T-cell (primary cell): ENCODE results near the gene LAMA3. TPM values are rescaled to one million over a fixed set of nuclear protein-coding genes. Genes with fewer than 3 reads are reported as not detected.
A peak's percentile ranks its signal among the peaks of the same experiment; 100 is the strongest.

Experiments used
- ATAC-seq, 4 experiments: fragments of 200-7000 bp in 3 of 4; fragments of 150-1000 bp in 1 of 4; cut with Tn5 transposase; replicated peaks in 1 of 4; 1 replicate in 3 of 4; 2 replicates in 1 of 4; pipeline ENCODE4 v1.10.0; 2021; ENCODE audit warnings: moderate library complexity in 3 of 4, mild to moderate bottlenecking in 2 of 4, moderate number of reproducible peaks in 1 of 4
- CTCF ChIA-PET, 2 donors: fragments of 300-600 bp; sonication (Branson Sonifier 250); formaldehyde crosslinking; loops; one replicate each; lab custom pipeline; 2022; ENCODE audit warnings: antibody characterized with exemption in 2 of 2; lab: Charles Lee
- POLR2A ChIA-PET, 2 donors: fragments of 300-600 bp; sonication (Branson Sonifier 250); formaldehyde crosslinking; loops; one replicate each; lab custom pipeline; 2022; ENCODE audit warnings: antibody characterized with exemption in 2 of 2; lab: Charles Lee
- DNase-seq, 35 experiments: peaks; one replicate each; pipeline versions ENCODE4 v3.0.0 to v3.0.0-alpha.2; 2013 to 2023
- H3K27ac ChIP-seq: one replicate; pipeline ENCODE4 v1.5.1; 2013; ENCODE audit warnings: low read length
- H3K27me3 ChIP-seq, 2 experiments: replicated peaks in 1 of 2; 1 replicate in 1 of 2; 2 replicates in 1 of 2; pipeline versions ENCODE4 v1.6.1 to v1.7.0; 2013; ENCODE audit warnings: low read length in 1 of 2, mixed read lengths in 1 of 2; ENCODE audit not compliant: control insufficient read depth in 2 of 2, insufficient read depth in 2 of 2; ENCODE audit errors: extremely low read depth in 1 of 2
- H3K36me3 ChIP-seq, 2 donors: 1 replicate in 1 of 2; 2 replicates in 1 of 2; pipeline versions ENCODE4 v1.6.1 to v1.7.0; 2013; ENCODE audit warnings: low read length in 1 of 2; ENCODE audit not compliant: control insufficient read depth in 2 of 2, insufficient read depth in 1 of 2; ENCODE audit errors: extremely low read depth in 1 of 2
- H3K4me1 ChIP-seq, 2 experiments: 1 replicate in 1 of 2; 2 replicates in 1 of 2; pipeline versions ENCODE4 v1.6.1 to v1.7.0; 2013; ENCODE audit warnings: low read length in 2 of 2, mixed read lengths in 1 of 2; ENCODE audit not compliant: insufficient read depth in 2 of 2, control insufficient read depth in 1 of 2; ENCODE audit errors: extremely low read depth in 1 of 2
- H3K4me3 ChIP-seq, 2 donors: 1 replicate in 1 of 2; 2 replicates in 1 of 2; pipeline versions ENCODE4 v1.5.1 to v1.7.0; 2013; ENCODE audit warnings: mild to moderate bottlenecking in 2 of 2, low read length in 1 of 2, moderate library complexity in 1 of 2; ENCODE audit not compliant: control insufficient read depth in 1 of 2; ENCODE audit errors: extremely low read depth in 1 of 2
- H3K9me3 ChIP-seq: 2 replicates; pipeline ENCODE4 v1.7.0; 2013
- H3K27ac Mint-ChIP-seq, 2 donors: one replicate each; pipeline ENCODE4 v1.8.0; 2020 to 2021; ENCODE audit warnings: mild to moderate bottlenecking in 2 of 2, mixed read lengths in 2 of 2
- H3K27me3 Mint-ChIP-seq, 2 donors: one replicate each; pipeline ENCODE4 v1.8.0; 2021 to 2022; ENCODE audit warnings: mixed read lengths in 2 of 2
- H3K36me3 Mint-ChIP-seq: one replicate; pipeline ENCODE4 v1.8.0; 2021; ENCODE audit warnings: mixed read lengths
- H3K4me1 Mint-ChIP-seq, 3 donors: one replicate each; pipeline ENCODE4 v1.8.0; 2020 to 2022; ENCODE audit warnings: mixed read lengths in 3 of 3, mild to moderate bottlenecking in 1 of 3
- H3K4me3 Mint-ChIP-seq, 3 donors: one replicate each; pipeline ENCODE4 v1.8.0; 2020 to 2022; ENCODE audit warnings: mild to moderate bottlenecking in 3 of 3, mixed read lengths in 3 of 3, moderate library complexity in 3 of 3
- H3K9me3 Mint-ChIP-seq, 3 donors: one replicate each; pipeline ENCODE4 v1.8.0; 2020 to 2022; ENCODE audit warnings: mixed read lengths in 3 of 3
- WGBS: methylation state at CpG from one replicate; pipeline ENCODE4 v1.1.5; 2013; ENCODE audit warnings: missing lambda C conversion rate; ENCODE audit not compliant: insufficient coverage; 5-methylcytosine and 5-hydroxymethylcytosine counted together
- total RNA-seq, 35 experiments: library from RNA in 6 of 35; stranded (reverse) in 6 of 35; fragments of 120-200 nt in 1 of 35; gene quantifications; one replicate each; pipeline versions ENCODE4 v1.2.1 to v1.2.4 and lab custom pipeline; 2013 to 2026

The LAMA3 gene
- total RNA-seq, 5 donors from 2014 or later (not counting 1 experiment from before 2014, with no cell fraction given): 0.20 to 0.44 (median 0.26) TPM; not detected in 2

- Mint-ChIP-seq H3K27me3 (peaks cover 15 to 25% of the 10 kb centered on the region in 2 donors), H3K4me1 (peaks cover 21 to 22% (median 22%) of the 10 kb centered on the region in 3 donors), H3K9me3 (no peaks in the 10 kb centered on the region), H3K36me3 (no peaks in the 10 kb centered on the region), H3K27ac (no peak overlapping the region), H3K4me3 (no peak overlapping the region)
- H3K27ac ChIP-seq: no peak overlapping the region
- no peaks in the 10 kb centered on the region for H3K9me3 ChIP-seq
- peaks cover 0 to 27% of the 10 kb centered on the region in 2 experiments for H3K27me3 ChIP-seq
- H3K4me1 ChIP-seq: peaks cover 10 to 20% of the 10 kb centered on the region in 2 experiments
- ATAC-seq: no peak
- H3K4me3 ChIP-seq: no peak overlapping the region
- POLR2A ChIA-PET: no interaction called here
- H3K36me3 ChIP-seq: no peaks in the 10 kb centered on the region
- CTCF ChIA-PET: no interaction called here
- 72% methylated on average over 3 of the region's 5 CpGs for WGBS
- DNase-seq: no peak
Measured at GRCh38 chr18:23658285-23658684, 31.0 kb upstream of the LAMA3 start.

- no peak overlapping the region for H3K27ac ChIP-seq
- DNase-seq (peak in 2 of 35 experiments; percentile 3 to 24), ATAC-seq (peak in 2 of 4 experiments; percentile 2 to 11)
- Mint-ChIP-seq H3K9me3 (no peaks in the 10 kb centered on the region), H3K4me1 (peaks cover 24 to 32% (median 31%) of the 10 kb centered on the region in 3 donors), H3K36me3 (no peaks in the 10 kb centered on the region), H3K4me3 (peak overlapping the region; percentile 73 to 84 (median 78)), H3K27me3 (peaks cover 15 to 26% of the 10 kb centered on the region in 2 donors), H3K27ac (no peak overlapping the region)
- peaks cover 0 to 25% of the 10 kb centered on the region in 2 experiments for H3K27me3 ChIP-seq
- WGBS: 36% methylated on average over 3 of the region's 9 CpGs
- no peaks in the 10 kb centered on the region for H3K9me3 ChIP-seq
- peaks cover 11 to 22% of the 10 kb centered on the region in 2 experiments for H3K4me1 ChIP-seq
- ChIA-PET POLR2A (no interaction called here), CTCF (interaction anchor here in 1 of 2 donors (0.6 kb wide), 1 partner anchor 458 kb away, joined by 3 read pairs; no protein-coding TSS in a partner anchor)
- no peaks in the 10 kb centered on the region for H3K36me3 ChIP-seq
- peak overlapping the region; percentile 49 to 62 for H3K4me3 ChIP-seq
Measured at GRCh38 chr18:23661735-23662308, 27.4 kb upstream of the LAMA3 start.

- Histone ChIP-seq H3K27ac (no peak within 1 kb of the TSS), H3K36me3 (no peaks in the 10 kb centered on the region), H3K27me3 (peaks cover 0 to 21% of the 10 kb centered on the region in 2 experiments), H3K4me1 (peaks cover 11 to 22% of the 10 kb centered on the region in 2 experiments), H3K9me3 (no peaks in the 10 kb centered on the region), H3K4me3 (peak within 1 kb of the TSS; percentile 49 to 65)
- Mint-ChIP-seq H3K36me3 (no peaks in the 10 kb centered on the region), H3K9me3 (no peaks in the 10 kb centered on the region), H3K4me1 (peaks cover 24 to 32% (median 31%) of the 10 kb centered on the region in 3 donors), H3K27ac (peak within 1 kb of the TSS; percentile 61 to 69), H3K4me3 (peak within 1 kb of the TSS; percentile 84), H3K27me3 (peaks cover 15 to 26% of the 10 kb centered on the region in 2 donors)
- CTCF ChIA-PET: interaction anchor here in 1 of 2 donors (0.6 kb wide), 2 partner anchors 14 to 457 kb away, joined by 3 read pairs; no protein-coding TSS in a partner anchor
- POLR2A ChIA-PET: interaction anchor here in 1 of 2 donors (0.6 kb wide), 1 partner anchor 200 kb away, joined by 3 read pairs; no protein-coding TSS in a partner anchor
- peak; percentile 10 to 61 (median 36) for DNase-seq
- 1% methylated on average over 64 of the region's 86 CpGs for WGBS
- ATAC-seq: peak; percentile 66 to 89 (median 86)
Measured at GRCh38 chr18:23662309-23663263, 26.7 kb upstream of the LAMA3 start, which contains the start of gene ANKRD29. Gene ANKRD29, minus strand, starts transcription at chr18:23662911. Its CDS starts 181 bp downstream, at chr18:23662730.

- no peak for ATAC-seq
- Histone ChIP-seq H3K4me1 (peaks cover 11 to 22% of the 10 kb centered on the region in 2 experiments), H3K4me3 (no peak overlapping the region), H3K36me3 (no peaks in the 10 kb centered on the region), H3K27ac (no peak overlapping the region), H3K9me3 (no peaks in the 10 kb centered on the region), H3K27me3 (peaks cover 0 to 16% of the 10 kb centered on the region in 2 experiments)
- Mint-ChIP-seq H3K36me3 (no peaks in the 10 kb centered on the region), H3K4me1 (peaks cover 24 to 32% (median 31%) of the 10 kb centered on the region in 3 donors), H3K4me3 (no peak overlapping the region), H3K9me3 (no peaks in the 10 kb centered on the region), H3K27me3 (peaks cover 8 to 18% of the 10 kb centered on the region in 2 donors), H3K27ac (no peak overlapping the region)
- POLR2A ChIA-PET: no interaction called here
- 73% methylated on average over 5 of the region's 6 CpGs for WGBS
- CTCF ChIA-PET: no interaction called here
- DNase-seq: no peak
Measured at GRCh38 chr18:23664674-23665073, 24.6 kb upstream of the LAMA3 start.

GRCh38 chr18:23667114-23667513 lies 22.1 kb upstream of the LAMA3 start:
- CTCF ChIA-PET: no interaction called here
- peaks cover 10 to 18% (median 17%) of the 10 kb centered on the region in 3 donors for H3K4me1 Mint-ChIP-seq
- H3K27ac ChIP-seq: no peak overlapping the region
- no peak for DNase-seq
- H3K36me3 Mint-ChIP-seq: no peaks in the 10 kb centered on the region
- no peak for ATAC-seq
- H3K27ac Mint-ChIP-seq: no peak overlapping the region
- no peaks in the 10 kb centered on the region for H3K9me3 ChIP-seq
- POLR2A ChIA-PET: no interaction called here
- WGBS: no CpG with 5 or more reads among the region's 1 CpG
- H3K27me3 ChIP-seq: peaks cover 0 to 4% of the 10 kb centered on the region in 2 experiments
- H3K4me1 ChIP-seq: peaks cover 5 to 10% of the 10 kb centered on the region in 2 experiments
- no peaks in the 10 kb centered on the region for H3K36me3 ChIP-seq
- no peaks in the 10 kb centered on the region for H3K9me3 Mint-ChIP-seq
- H3K4me3 Mint-ChIP-seq: no peak overlapping the region
- H3K27me3 Mint-ChIP-seq: peaks cover 0 to 9% of the 10 kb centered on the region in 2 donors
- no peak overlapping the region for H3K4me3 ChIP-seq

GRCh38 chr18:23668731-23669130 lies 20.5 kb upstream of the LAMA3 start:
- H3K4me3 Mint-ChIP-seq: no peak overlapping the region
- 76% methylated on average over 2 of the region's 4 CpGs for WGBS
- DNase-seq (no peak), ATAC-seq (no peak)
- Histone ChIP-seq H3K27me3 (peaks cover 0 to 3% of the 10 kb centered on the region in 2 experiments), H3K4me3 (no peak overlapping the region), H3K9me3 (no peaks in the 10 kb centered on the region), H3K27ac (no peak overlapping the region), H3K4me1 (no peaks in the 10 kb centered on the region), H3K36me3 (no peaks in the 10 kb centered on the region)
- no peaks in the 10 kb centered on the region for H3K36me3 Mint-ChIP-seq
- CTCF ChIA-PET: no interaction called here
- H3K9me3 Mint-ChIP-seq: no peaks in the 10 kb centered on the region
- peaks cover 3 to 6% of the 10 kb centered on the region in 2 donors for H3K27me3 Mint-ChIP-seq
- POLR2A ChIA-PET: no interaction called here
- no peak overlapping the region for H3K27ac Mint-ChIP-seq
- peaks cover 0 to 7% (median 7%) of the 10 kb centered on the region in 3 donors for H3K4me1 Mint-ChIP-seq
